Coronary artery (tissue), 2 donors: ENCODE measurements around the gene PIK3CD.

Experiments used
- DNase-seq: peaks from one replicate; pipeline ENCODE4 v3.0.0-alpha.2; 2017; ENCODE audit warnings: low spot score
- H3K27ac ChIP-seq, 2 donors: fragments of 200-600 bp; sonication (generic); one replicate each; pipeline ENCODE4 v1.5.1; 2016 to 2019
- H3K4me3 ChIP-seq: fragments of 200-600 bp; sonication (generic); 2 replicates; pipeline ENCODE4 v1.5.1; 2016; ENCODE audit warnings: mild to moderate bottlenecking, moderate library complexity
- CTCF ChIP-seq: fragments of 200-600 bp; sonication (generic); IDR thresholded peaks from one replicate; pipeline ENCODE4 v1.5.1; 2019; ENCODE audit warnings: antibody characterized with exemption

Gene PIK3CD

GRCh38 chr1:9689971-9690381, 38.4 kb downstream of the PIK3CD start:
- DNase-seq = no peak
- H3K27ac ChIP-seq = peak overlapping the region; percentile 74 to 78
- no peak for TF ChIP-seq CTCF
- H3K4me3 ChIP-seq = peak overlapping the region; percentile 88

GRCh38 chr1:9690440-9691107, 39.0 kb downstream of the PIK3CD start:
- H3K27ac ChIP-seq = peak overlapping the region in 1 of 2 donors; percentile 78
- H3K4me3 ChIP-seq = peak overlapping the region; percentile 88
- no peak for TF ChIP-seq CTCF
- no peak for DNase-seq

- DNase-seq = no peak
- TF ChIP-seq CTCF = no peak
- H3K4me3 ChIP-seq = no peak overlapping the region
- H3K27ac ChIP-seq = no peak overlapping the region
Observed at GRCh38 chr1:9691108-9691445, 39.5 kb downstream of the PIK3CD start.

GRCh38 chr1:9691691-9692090, 40.2 kb downstream of the PIK3CD start:
- no peak overlapping the region for H3K27ac ChIP-seq
- no peak overlapping the region for H3K4me3 ChIP-seq
- TF ChIP-seq CTCF = no peak
- DNase-seq = no peak

- Histone ChIP-seq H3K27ac (no peak overlapping the region), H3K4me3 (no peak overlapping the region)
- DNase-seq = no peak
- TF ChIP-seq CTCF = no peak
Observed at GRCh38 chr1:9696793-9697192, 45.3 kb downstream of the PIK3CD start.

GRCh38 chr1:9699361-9699760, 47.8 kb downstream of the PIK3CD start:
- no peak for TF ChIP-seq CTCF
- DNase-seq = no peak
- H3K4me3 ChIP-seq = no peak overlapping the region
- no peak overlapping the region for H3K27ac ChIP-seq

GRCh38 chr1:9700340-9700739, 48.8 kb downstream of the PIK3CD start:
- TF ChIP-seq CTCF = no peak
- DNase-seq = no peak

More at GRCh38 chr1:9700340-9700739, 48.8 kb downstream of the PIK3CD start:
- Histone ChIP-seq H3K4me3 (no peak overlapping the region), H3K27ac (no peak overlapping the region)
